22Rv1 (cell line): ENCODE data around the gene SYN1.

Experiments
- CTCF ChIP-seq: fragments of 450-650 bp; IDR thresholded peaks from 2 replicates; pipeline ENCODE4 v1.5.1; 2017; ENCODE audit warnings: mild to moderate bottlenecking
- ZFX ChIP-seq: fragments of 450-650 bp; IDR thresholded peaks from 2 replicates; pipeline ENCODE4 v1.6.1; 2017; ENCODE audit warnings: antibody characterized with exemption, borderline replicate concordance

GRCh38 chrX:47543496-47543895 lies 76.2 kb downstream of the SYN1 start:
- TF ChIP-seq CTCF (no peak), ZFX (no peak)
